Measurements from ENCODE around the gene RADIL.

- no peak for TF ChIP-seq TAF1 (IDR thresholded peaks at IDR 0.05; ENCODE audit: borderline replicate concordance, insufficient read depth, low read length)
- TF ChIP-seq, protein P1, sequence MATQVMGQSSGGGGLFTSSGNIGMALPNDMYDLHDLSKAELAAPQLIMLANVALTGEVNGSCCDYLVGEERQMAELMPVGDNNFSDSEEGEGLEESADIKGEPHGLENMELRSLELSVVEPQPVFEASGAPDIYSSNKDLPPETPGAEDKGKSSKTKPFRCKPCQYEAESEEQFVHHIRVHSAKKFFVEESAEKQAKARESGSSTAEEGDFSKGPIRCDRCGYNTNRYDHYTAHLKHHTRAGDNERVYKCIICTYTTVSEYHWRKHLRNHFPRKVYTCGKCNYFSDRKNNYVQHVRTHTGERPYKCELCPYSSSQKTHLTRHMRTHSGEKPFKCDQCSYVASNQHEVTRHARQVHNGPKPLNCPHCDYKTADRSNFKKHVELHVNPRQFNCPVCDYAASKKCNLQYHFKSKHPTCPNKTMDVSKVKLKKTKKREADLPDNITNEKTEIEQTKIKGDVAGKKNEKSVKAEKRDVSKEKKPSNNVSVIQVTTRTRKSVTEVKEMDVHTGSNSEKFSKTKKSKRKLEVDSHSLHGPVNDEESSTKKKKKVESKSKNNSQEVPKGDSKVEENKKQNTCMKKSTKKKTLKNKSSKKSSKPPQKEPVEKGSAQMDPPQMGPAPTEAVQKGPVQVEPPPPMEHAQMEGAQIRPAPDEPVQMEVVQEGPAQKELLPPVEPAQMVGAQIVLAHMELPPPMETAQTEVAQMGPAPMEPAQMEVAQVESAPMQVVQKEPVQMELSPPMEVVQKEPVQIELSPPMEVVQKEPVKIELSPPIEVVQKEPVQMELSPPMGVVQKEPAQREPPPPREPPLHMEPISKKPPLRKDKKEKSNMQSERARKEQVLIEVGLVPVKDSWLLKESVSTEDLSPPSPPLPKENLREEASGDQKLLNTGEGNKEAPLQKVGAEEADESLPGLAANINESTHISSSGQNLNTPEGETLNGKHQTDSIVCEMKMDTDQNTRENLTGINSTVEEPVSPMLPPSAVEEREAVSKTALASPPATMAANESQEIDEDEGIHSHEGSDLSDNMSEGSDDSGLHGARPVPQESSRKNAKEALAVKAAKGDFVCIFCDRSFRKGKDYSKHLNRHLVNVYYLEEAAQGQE (IDR thresholded peaks at IDR 0.05; ENCODE audit: insufficient read depth in 1 of 2, low read depth in 2 of 2, low read length in 2 of 2): no peak
- TF ChIP-seq SIN3A (IDR thresholded peaks at IDR 0.05; ENCODE audit: borderline replicate concordance, insufficient read depth, low read length): no peak
- no peak for TF ChIP-seq POLR2AphosphoS5 (IDR thresholded peaks at IDR 0.05; ENCODE audit: low read depth, low read length)
These were observed 42.3 kb downstream of the RADIL start for GRCh38 chr7:4841007-4841784.
